ENCODE measurements around the gene ARHGAP5. TPM values are rescaled to one million over a fixed set of nuclear protein-coding genes. Genes with fewer than 3 reads are reported as not detected.

ARHGAP5 gene
- polyA plus RNA-seq, 3 donors: 2.5 to 6.3 (median 4.3) TPM

GRCh38 chr14:32193532-32193931 lies 116.4 kb downstream of the ARHGAP5 start:
- H3K9ac ChIP-seq (ENCODE audit: insufficient read depth, low read length, poor library complexity, severe bottlenecking): no peak overlapping the region
- H3K27ac ChIP-seq (ENCODE audit: low read depth in 1 of 2, low read length in 2 of 2): no peak overlapping the region
- no peak overlapping the region for H2AFZ ChIP-seq (ENCODE audit: insufficient read depth, low read depth, low read length, poor library complexity, severe bottlenecking)
- intact Hi-C loops (cut with micrococcal nuclease): no loop called here
- DNase-seq: no peak
- H3K27me3 Mint-ChIP-seq (ENCODE audit: low read depth in 3 of 3): peaks cover 2 to 5% (median 3%) of the 10 kb centered on the region in 3 donors
- no peaks in the 10 kb centered on the region for H4K20me1 ChIP-seq (ENCODE audit: insufficient read depth, low read length)
- no peak overlapping the region for H3K27ac Mint-ChIP-seq
- H3K9me3 Mint-ChIP-seq: no peaks in the 10 kb centered on the region
- no peaks in the 10 kb centered on the region for H3K4me1 ChIP-seq (ENCODE audit: control insufficient read depth in 1 of 2, insufficient read depth in 2 of 2, low read length in 2 of 2)
- H3K4me1 Mint-ChIP-seq: peaks cover 5% of the 10 kb centered on the region
- H3K36me3 ChIP-seq (replicated peaks in 1 of 2; ENCODE audit: control insufficient read depth in 1 of 2, insufficient read depth in 2 of 2, low read length in 2 of 2): no peaks in the 10 kb centered on the region
- no peak overlapping the region for H3K4me3 Mint-ChIP-seq
- H3K27me3 ChIP-seq (ENCODE audit: control insufficient read depth in 2 of 2, insufficient read depth in 2 of 2, low read length in 2 of 2): no peaks in the 10 kb centered on the region
- TF ChIP-seq CTCF (IDR thresholded peaks at IDR 0.05): no peak
- no peaks in the 10 kb centered on the region for H3K36me3 Mint-ChIP-seq
- H3K4me3 ChIP-seq (replicated peaks in 1 of 3; ENCODE audit: low read depth in 2 of 3, low read length in 3 of 3): no peak overlapping the region
- WGBS (ENCODE audit: insufficient coverage): 100% methylated on average over 1 of the region's 2 CpGs
- H3K4me2 ChIP-seq (replicated peaks; ENCODE audit: extremely low read depth, low read length, poor library complexity, severe bottlenecking): no peak overlapping the region
- H3K79me2 ChIP-seq (ENCODE audit: insufficient read depth, low read length): no peaks in the 10 kb centered on the region
- no peaks in the 10 kb centered on the region for H3K9me3 ChIP-seq (replicated peaks in 1 of 2; ENCODE audit: control insufficient read depth in 1 of 2, insufficient read depth in 1 of 2, low read length in 2 of 2)

GRCh38 chr14:32195636-32196035 lies 118.5 kb downstream of the ARHGAP5 start:
- Histone ChIP-seq H4K20me1 (ENCODE audit: insufficient read depth, low read length) (no peaks in the 10 kb centered on the region), H3K79me2 (ENCODE audit: insufficient read depth, low read length) (no peaks in the 10 kb centered on the region), H2AFZ (ENCODE audit: insufficient read depth, low read depth, low read length, poor library complexity, severe bottlenecking) (no peak overlapping the region), H3K9ac (ENCODE audit: insufficient read depth, low read length, poor library complexity, severe bottlenecking) (no peak overlapping the region), H3K4me2 (replicated peaks; ENCODE audit: extremely low read depth, low read length, poor library complexity, severe bottlenecking) (no peak overlapping the region), H3K36me3 (replicated peaks in 1 of 2; ENCODE audit: control insufficient read depth in 1 of 2, insufficient read depth in 2 of 2, low read length in 2 of 2) (no peaks in the 10 kb centered on the region), H3K27ac (ENCODE audit: low read depth in 1 of 2, low read length in 2 of 2) (no peak overlapping the region), H3K4me1 (ENCODE audit: control insufficient read depth in 1 of 2, insufficient read depth in 2 of 2, low read length in 2 of 2) (peaks cover 1 to 9% of the 10 kb centered on the region in 2 donors), H3K4me3 (replicated peaks in 1 of 3; ENCODE audit: low read depth in 2 of 3, low read length in 3 of 3) (no peak overlapping the region), H3K27me3 (ENCODE audit: control insufficient read depth in 2 of 2, insufficient read depth in 2 of 2, low read length in 2 of 2) (no peaks in the 10 kb centered on the region), H3K9me3 (replicated peaks in 1 of 2; ENCODE audit: control insufficient read depth in 1 of 2, insufficient read depth in 1 of 2, low read length in 2 of 2) (no peaks in the 10 kb centered on the region)
- no peaks in the 10 kb centered on the region for H3K36me3 Mint-ChIP-seq
- no peak overlapping the region for H3K27ac Mint-ChIP-seq
- no peak overlapping the region for H3K4me3 Mint-ChIP-seq
- DNase-seq: no peak
- intact Hi-C loops (cut with micrococcal nuclease): no loop called here
- no CpG with 5 or more reads among the region's 1 CpG for WGBS (ENCODE audit: insufficient coverage)
- TF ChIP-seq CTCF (IDR thresholded peaks at IDR 0.05): no peak
- H3K4me1 Mint-ChIP-seq: peaks cover 10% of the 10 kb centered on the region
- H3K27me3 Mint-ChIP-seq (ENCODE audit: low read depth in 3 of 3): peaks cover 2 to 5% (median 2%) of the 10 kb centered on the region in 3 donors
- H3K9me3 Mint-ChIP-seq: no peaks in the 10 kb centered on the region

Data from CD14-positive monocyte (primary cell).